SK-N-MC (cell line): Measurements from ENCODE around the gene MYO18B.

ENCODE experiments used
- EZH2 ChIP-seq: fragments of 200-600 bp; sonication (generic); IDR thresholded peaks from one replicate; pipeline ENCODE4 v1.6.1; 2017; ENCODE audit warnings: antibody characterized with exemption
- FOXP2 ChIP-seq: optimal IDR thresholded peaks from 2 replicates; pipeline ENCODE3; 2011; ENCODE audit warnings: mild to moderate bottlenecking, moderate library complexity; ENCODE audit not compliant: insufficient read depth; ENCODE audit errors: extremely low read length, control extremely low read depth
- POLR2AphosphoS5 ChIP-seq: IDR thresholded peaks from 2 replicates; pipeline ENCODE4 v1.6.1; 2012; ENCODE audit warnings: mild to moderate bottlenecking, low read depth, low read length, borderline replicate concordance

- no peak for TF ChIP-seq EZH2
- TF ChIP-seq POLR2AphosphoS5 = no peak
- no peak for TF ChIP-seq FOXP2
Measured at GRCh38 chr22:25709758-25710157, 32.2 kb upstream of the MYO18B start.
